ENCODE measurements around the gene BICC1.

The BICC1 gene

GRCh38 chr10:58660575-58661255 is 148.0 kb downstream of the BICC1 start:
- Histone ChIP-seq H3K4me3 (replicated peaks; ENCODE audit: insufficient read depth, low read length) (no peak overlapping the region), H3K27ac (replicated peaks) (no peak overlapping the region), H3K27me3 (ENCODE audit: insufficient read depth, poor library complexity, severe bottlenecking) (no peaks in the 10 kb centered on the region)
- DNase-seq (ENCODE audit: low read depth in 1 of 2, low spot score in 1 of 2), result no peak
- TF ChIP-seq POLR2AphosphoS5 (IDR thresholded peaks at IDR 0.05; ENCODE audit: low read depth), result no peak
- TF ChIP-seq SPI1 (IDR thresholded peaks at IDR 0.05; ENCODE audit: borderline replicate concordance, low read depth), result no peak
- TF ChIP-seq, protein P1, sequence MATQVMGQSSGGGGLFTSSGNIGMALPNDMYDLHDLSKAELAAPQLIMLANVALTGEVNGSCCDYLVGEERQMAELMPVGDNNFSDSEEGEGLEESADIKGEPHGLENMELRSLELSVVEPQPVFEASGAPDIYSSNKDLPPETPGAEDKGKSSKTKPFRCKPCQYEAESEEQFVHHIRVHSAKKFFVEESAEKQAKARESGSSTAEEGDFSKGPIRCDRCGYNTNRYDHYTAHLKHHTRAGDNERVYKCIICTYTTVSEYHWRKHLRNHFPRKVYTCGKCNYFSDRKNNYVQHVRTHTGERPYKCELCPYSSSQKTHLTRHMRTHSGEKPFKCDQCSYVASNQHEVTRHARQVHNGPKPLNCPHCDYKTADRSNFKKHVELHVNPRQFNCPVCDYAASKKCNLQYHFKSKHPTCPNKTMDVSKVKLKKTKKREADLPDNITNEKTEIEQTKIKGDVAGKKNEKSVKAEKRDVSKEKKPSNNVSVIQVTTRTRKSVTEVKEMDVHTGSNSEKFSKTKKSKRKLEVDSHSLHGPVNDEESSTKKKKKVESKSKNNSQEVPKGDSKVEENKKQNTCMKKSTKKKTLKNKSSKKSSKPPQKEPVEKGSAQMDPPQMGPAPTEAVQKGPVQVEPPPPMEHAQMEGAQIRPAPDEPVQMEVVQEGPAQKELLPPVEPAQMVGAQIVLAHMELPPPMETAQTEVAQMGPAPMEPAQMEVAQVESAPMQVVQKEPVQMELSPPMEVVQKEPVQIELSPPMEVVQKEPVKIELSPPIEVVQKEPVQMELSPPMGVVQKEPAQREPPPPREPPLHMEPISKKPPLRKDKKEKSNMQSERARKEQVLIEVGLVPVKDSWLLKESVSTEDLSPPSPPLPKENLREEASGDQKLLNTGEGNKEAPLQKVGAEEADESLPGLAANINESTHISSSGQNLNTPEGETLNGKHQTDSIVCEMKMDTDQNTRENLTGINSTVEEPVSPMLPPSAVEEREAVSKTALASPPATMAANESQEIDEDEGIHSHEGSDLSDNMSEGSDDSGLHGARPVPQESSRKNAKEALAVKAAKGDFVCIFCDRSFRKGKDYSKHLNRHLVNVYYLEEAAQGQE (IDR thresholded peaks at IDR 0.05; ENCODE audit: insufficient replicate concordance, low read depth), result no peak
- no peak for TF ChIP-seq CTCF (IDR thresholded peaks at IDR 0.05; ENCODE audit: insufficient read depth, low read length)
- TF ChIP-seq GABPA (IDR thresholded peaks at IDR 0.05; ENCODE audit: low read depth), result no peak

DNA sequence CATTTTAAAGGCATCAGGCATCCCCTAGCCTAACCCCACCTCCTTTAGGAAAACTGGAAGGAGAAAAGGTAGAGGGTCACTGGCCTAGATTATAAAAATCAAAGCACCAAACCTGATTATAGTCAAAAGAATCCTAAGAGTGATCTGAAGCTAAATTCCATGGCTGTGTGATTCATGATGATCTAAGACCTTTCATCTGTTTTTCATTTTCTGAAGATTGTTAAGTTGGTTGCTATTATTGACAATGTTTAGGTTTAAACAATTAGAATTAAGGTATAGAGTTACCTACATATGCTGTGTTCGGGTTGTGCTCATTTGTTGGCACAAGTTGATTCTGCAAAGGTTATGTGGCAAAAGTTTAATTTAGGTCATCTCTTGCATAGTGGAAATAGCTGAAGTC is 148.7 kb downstream of the BICC1 start:
- TF ChIP-seq SPI1 (IDR thresholded peaks at IDR 0.05; ENCODE audit: borderline replicate concordance, low read depth), result no peak
- no peak for TF ChIP-seq CTCF (IDR thresholded peaks at IDR 0.05; ENCODE audit: insufficient read depth, low read length)
- TF ChIP-seq, protein P1 (IDR thresholded peaks at IDR 0.05; ENCODE audit: insufficient replicate concordance, low read depth), result no peak
- no peak for TF ChIP-seq GABPA (IDR thresholded peaks at IDR 0.05; ENCODE audit: low read depth)
- TF ChIP-seq POLR2AphosphoS5 (IDR thresholded peaks at IDR 0.05; ENCODE audit: low read depth), result no peak
- Histone ChIP-seq H3K27ac (replicated peaks) (no peak overlapping the region), H3K4me3 (replicated peaks; ENCODE audit: insufficient read depth, low read length) (no peak overlapping the region), H3K27me3 (ENCODE audit: insufficient read depth, poor library complexity, severe bottlenecking) (no peaks in the 10 kb centered on the region)
- no peak for DNase-seq (ENCODE audit: low read depth in 1 of 2, low spot score in 1 of 2)

- Histone ChIP-seq H3K4me3 (replicated peaks; ENCODE audit: insufficient read depth, low read length) (no peak overlapping the region), H3K27me3 (ENCODE audit: insufficient read depth, poor library complexity, severe bottlenecking) (no peaks in the 10 kb centered on the region), H3K27ac (replicated peaks) (no peak overlapping the region)
- no peak for DNase-seq (ENCODE audit: low read depth in 1 of 2, low spot score in 1 of 2)
- no peak for TF ChIP-seq SPI1 (IDR thresholded peaks at IDR 0.05; ENCODE audit: borderline replicate concordance, low read depth)
- no peak for TF ChIP-seq CTCF (IDR thresholded peaks at IDR 0.05; ENCODE audit: insufficient read depth, low read length)
- TF ChIP-seq, protein P1 (IDR thresholded peaks at IDR 0.05; ENCODE audit: insufficient replicate concordance, low read depth), result no peak
- no peak for TF ChIP-seq GABPA (IDR thresholded peaks at IDR 0.05; ENCODE audit: low read depth)
- no peak for TF ChIP-seq POLR2AphosphoS5 (IDR thresholded peaks at IDR 0.05; ENCODE audit: low read depth)
These were observed 149.2 kb downstream of the BICC1 start for GRCh38 chr10:58661902-58662301.

All from HL-60 (cell line).